ENCODE measurements around the gene RAB39B. TPM values are rescaled to one million over a fixed set of nuclear protein-coding genes. Genes with fewer than 3 reads are reported as not detected.

RAB39B gene, protein sequence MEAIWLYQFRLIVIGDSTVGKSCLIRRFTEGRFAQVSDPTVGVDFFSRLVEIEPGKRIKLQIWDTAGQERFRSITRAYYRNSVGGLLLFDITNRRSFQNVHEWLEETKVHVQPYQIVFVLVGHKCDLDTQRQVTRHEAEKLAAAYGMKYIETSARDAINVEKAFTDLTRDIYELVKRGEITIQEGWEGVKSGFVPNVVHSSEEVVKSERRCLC
- 0.05 to 0.07 TPM in 2 of 3 replicates, not detected in the other for polyA plus RNA-seq
- not detected for polyA plus RNA-seq (2011; ENCODE audit: low read depth)
- 0.01 TPM in 1 of 2 replicates, not detected in the other for polyA plus RNA-seq (2011; cell fraction: cytosol; rRNA removed)
- polyA plus RNA-seq (2011; cell fraction: nucleus; rRNA removed) = 0.03 TPM in 1 of 2 replicates, not detected in the other
- polyA plus RNA-seq (2012; ENCODE audit: low replicate concordance) = not detected in 2 replicates
- polyA minus RNA-seq = not detected in 3 replicates
- polyA minus RNA-seq (2011; cell fraction: cytosol; rRNA and poly(A)+ RNA removed) = not detected
- polyA minus RNA-seq (2011; cell fraction: nucleus; rRNA and poly(A)+ RNA removed) = not detected in 2 replicates

DNA sequence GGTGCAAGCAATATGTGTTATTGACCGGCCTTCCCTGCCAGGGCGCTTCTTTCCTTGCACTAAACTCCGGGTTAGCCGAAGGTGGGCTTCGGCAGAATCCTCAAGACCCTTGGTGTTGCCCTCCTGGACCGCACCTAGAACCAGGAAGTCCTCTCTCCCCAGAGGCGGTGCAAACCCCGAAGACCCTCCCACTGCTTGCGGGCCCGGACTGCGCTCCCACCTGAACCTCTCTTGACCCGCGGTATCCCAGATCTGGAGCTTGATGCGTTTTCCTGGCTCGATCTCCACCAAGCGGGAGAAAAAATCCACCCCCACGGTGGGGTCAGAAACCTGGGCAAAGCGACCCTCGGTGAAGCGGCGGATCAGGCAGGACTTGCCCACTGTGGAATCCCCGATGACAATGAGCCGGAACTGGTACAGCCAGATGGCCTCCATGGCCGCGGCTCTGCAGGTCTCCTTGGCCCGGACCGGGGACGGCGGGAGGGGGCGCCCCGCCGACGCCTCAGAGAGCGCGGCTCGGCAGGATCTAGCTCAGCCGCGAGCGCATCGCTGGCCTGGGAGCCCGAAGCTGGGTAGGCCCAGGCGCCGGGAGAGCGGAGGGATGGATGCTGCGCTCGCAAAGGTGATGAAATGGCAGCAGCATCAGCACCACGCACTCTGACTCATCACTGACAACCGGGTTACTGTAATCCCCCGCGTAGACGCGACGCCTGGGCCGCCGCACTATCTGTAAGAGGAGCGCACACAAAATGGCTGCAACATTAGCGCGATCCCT lies at the start of gene RAB39B:
RAB39B (minus strand) TSS at position 638 of the 775 bp plus-strand sequence; CDS start at position 435, 203 bp downstream.
- no peak within 1 kb of the TSS for H3K27ac ChIP-seq (ENCODE audit: control insufficient read depth, insufficient read depth, low read length)
- H3K9ac ChIP-seq (ENCODE audit: control insufficient read depth, extremely low read depth, insufficient read depth, low read length) = no peak within 1 kb of the TSS
- DNase-seq (ENCODE audit: low read depth, low spot score) (no peak), FAIRE-seq (no peak)
- no peaks in the 10 kb centered on the region for H3K9me1 ChIP-seq (ENCODE audit: control insufficient read depth, extremely low read depth, insufficient read depth, low read length)
- no peaks in the 10 kb centered on the region for H3K36me3 ChIP-seq (ENCODE audit: control insufficient read depth in 2 of 2, extremely low read depth in 1 of 2, insufficient read depth in 2 of 2, low read length in 2 of 2)
- TF ChIP-seq EZH2 (IDR thresholded peaks at IDR 0.05; ENCODE audit: low read length) = peak; percentile 28
- TF ChIP-seq, protein P1, sequence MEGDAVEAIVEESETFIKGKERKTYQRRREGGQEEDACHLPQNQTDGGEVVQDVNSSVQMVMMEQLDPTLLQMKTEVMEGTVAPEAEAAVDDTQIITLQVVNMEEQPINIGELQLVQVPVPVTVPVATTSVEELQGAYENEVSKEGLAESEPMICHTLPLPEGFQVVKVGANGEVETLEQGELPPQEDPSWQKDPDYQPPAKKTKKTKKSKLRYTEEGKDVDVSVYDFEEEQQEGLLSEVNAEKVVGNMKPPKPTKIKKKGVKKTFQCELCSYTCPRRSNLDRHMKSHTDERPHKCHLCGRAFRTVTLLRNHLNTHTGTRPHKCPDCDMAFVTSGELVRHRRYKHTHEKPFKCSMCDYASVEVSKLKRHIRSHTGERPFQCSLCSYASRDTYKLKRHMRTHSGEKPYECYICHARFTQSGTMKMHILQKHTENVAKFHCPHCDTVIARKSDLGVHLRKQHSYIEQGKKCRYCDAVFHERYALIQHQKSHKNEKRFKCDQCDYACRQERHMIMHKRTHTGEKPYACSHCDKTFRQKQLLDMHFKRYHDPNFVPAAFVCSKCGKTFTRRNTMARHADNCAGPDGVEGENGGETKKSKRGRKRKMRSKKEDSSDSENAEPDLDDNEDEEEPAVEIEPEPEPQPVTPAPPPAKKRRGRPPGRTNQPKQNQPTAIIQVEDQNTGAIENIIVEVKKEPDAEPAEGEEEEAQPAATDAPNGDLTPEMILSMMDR (optimal IDR thresholded peaks at IDR 0.05 in 1 of 3, IDR thresholded peaks at IDR 0.05 in 1 of 3, conservative IDR thresholded peaks at IDR 0.05 in 1 of 3; ENCODE audit: extremely low read depth in 1 of 3, insufficient read depth in 2 of 3, low read length in 3 of 3) = no peak
- H4K20me1 ChIP-seq (ENCODE audit: control insufficient read depth, extremely low read depth, insufficient read depth, low read length) = no peaks in the 10 kb centered on the region
- H3K4me1 ChIP-seq (ENCODE audit: control insufficient read depth, extremely low read depth, insufficient read depth, low read length) = no peaks in the 10 kb centered on the region
- H3K9me3 ChIP-seq (ENCODE audit: control insufficient read depth, low read depth, low read length) = no peaks in the 10 kb centered on the region
- no peak within 1 kb of the TSS for H3K4me2 ChIP-seq (ENCODE audit: control insufficient read depth, extremely low read depth, insufficient read depth, low read depth, low read length)
- no peak within 1 kb of the TSS for H2AFZ ChIP-seq (ENCODE audit: control insufficient read depth, low read length)
- H3K27me3 ChIP-seq (ENCODE audit: control insufficient read depth, extremely low read depth, insufficient read depth, low read length) = no peaks in the 10 kb centered on the region
- no peak within 1 kb of the TSS for H3K4me3 ChIP-seq (ENCODE audit: control insufficient read depth in 2 of 3, extremely low read depth in 1 of 3, insufficient read depth in 2 of 3, low read depth in 1 of 3, low read length in 3 of 3)
- H3K79me2 ChIP-seq (ENCODE audit: control insufficient read depth, insufficient read depth, low read length) = no peaks in the 10 kb centered on the region
- dilution Hi-C loops (cut with MboI; ENCODE audit: extremely low pct_ligation_motif_present, low sequenced_read_pairs) = no loop called here

- no peak overlapping the region for H2AFZ ChIP-seq (ENCODE audit: control insufficient read depth, low read length)
- H3K4me2 ChIP-seq (ENCODE audit: control insufficient read depth, extremely low read depth, insufficient read depth, low read depth, low read length) = no peak overlapping the region
- no peaks in the 10 kb centered on the region for H3K36me3 ChIP-seq (ENCODE audit: control insufficient read depth in 2 of 2, extremely low read depth in 1 of 2, insufficient read depth in 2 of 2, low read length in 2 of 2)
- no peak for DNase-seq (ENCODE audit: low read depth, low spot score)
- H4K20me1 ChIP-seq (ENCODE audit: control insufficient read depth, extremely low read depth, insufficient read depth, low read length) = no peaks in the 10 kb centered on the region
- no peak overlapping the region for H3K4me3 ChIP-seq (ENCODE audit: control insufficient read depth in 2 of 3, extremely low read depth in 1 of 3, insufficient read depth in 2 of 3, low read depth in 1 of 3, low read length in 3 of 3)
- dilution Hi-C loops (cut with MboI; ENCODE audit: extremely low pct_ligation_motif_present, low sequenced_read_pairs) = no loop called here
- no peak overlapping the region for H3K27ac ChIP-seq (ENCODE audit: control insufficient read depth, insufficient read depth, low read length)
- TF ChIP-seq, protein P1 (optimal IDR thresholded peaks at IDR 0.05 in 1 of 3, IDR thresholded peaks at IDR 0.05 in 1 of 3, conservative IDR thresholded peaks at IDR 0.05 in 1 of 3; ENCODE audit: extremely low read depth in 1 of 3, insufficient read depth in 2 of 3, low read length in 3 of 3) = no peak
- TF ChIP-seq EZH2 (IDR thresholded peaks at IDR 0.05; ENCODE audit: low read length) = no peak
- H3K79me2 ChIP-seq (ENCODE audit: control insufficient read depth, insufficient read depth, low read length) = no peaks in the 10 kb centered on the region
- no peak overlapping the region for H3K9ac ChIP-seq (ENCODE audit: control insufficient read depth, extremely low read depth, insufficient read depth, low read length)
- no peaks in the 10 kb centered on the region for H3K9me1 ChIP-seq (ENCODE audit: control insufficient read depth, extremely low read depth, insufficient read depth, low read length)
- H3K9me3 ChIP-seq (ENCODE audit: control insufficient read depth, low read depth, low read length) = no peaks in the 10 kb centered on the region
- H3K27me3 ChIP-seq (ENCODE audit: control insufficient read depth, extremely low read depth, insufficient read depth, low read length) = no peaks in the 10 kb centered on the region
- FAIRE-seq = no peak
- H3K4me1 ChIP-seq (ENCODE audit: control insufficient read depth, extremely low read depth, insufficient read depth, low read length) = no peaks in the 10 kb centered on the region
Measured at GRCh38 chrX:155313766-155314165, 49.5 kb upstream of the RAB39B start.

Data from keratinocyte (primary cell).